HepG2 (cell line): ENCODE results near the gene PIM3. TPM values are rescaled to one million over a fixed set of nuclear protein-coding genes. Genes with fewer than 3 reads are reported as not detected.

Experiments
- AHDC1 ChIP-seq: sonication (generic); formaldehyde crosslinking; IDR thresholded peaks from 2 replicates; pipeline ENCODE4 v1.5.1; 2020; ENCODE audit warnings: mild to moderate bottlenecking, missing genetic modification reagents, borderline replicate concordance
- ARNT2 ChIP-seq: sonication (generic); formaldehyde crosslinking; IDR thresholded peaks from 2 replicates; pipeline ENCODE4 v1.8.0; 2022; ENCODE audit warnings: mild to moderate bottlenecking, low read depth, missing genetic modification reagents, moderate library complexity
- CREM ChIP-seq, 2 experiments: sonication (generic) in 1 of 2; formaldehyde crosslinking in 1 of 2; IDR thresholded peaks; 2 replicates each; pipeline versions ENCODE4 v1.4.0 to v1.6.1; 2016 to 2020; ENCODE audit warnings: antibody characterized with exemption in 1 of 2, mild to moderate bottlenecking in 1 of 2, missing genetic modification reagents in 1 of 2
- DNMT1 ChIP-seq: sonication (generic); formaldehyde crosslinking; IDR thresholded peaks from 2 replicates; pipeline ENCODE4 v1.5.1; 2020; ENCODE audit warnings: mild to moderate bottlenecking, missing genetic modification reagents
- ETV5 ChIP-seq: IDR thresholded peaks from 2 replicates; pipeline ENCODE4 v1.6.1; 2018; ENCODE audit warnings: missing biosample characterization, missing genetic modification reagents, inconsistent platforms, borderline replicate concordance
- FUBP1 ChIP-seq: sonication (generic); formaldehyde crosslinking; IDR thresholded peaks from 2 replicates; pipeline ENCODE4 v1.5.1; 2020; ENCODE audit warnings: missing genetic modification reagents, mild to moderate bottlenecking, borderline replicate concordance
- KLF15 ChIP-seq: sonication (generic); formaldehyde crosslinking; IDR thresholded peaks from 2 replicates; pipeline ENCODE4 v1.8.1; 2023; ENCODE audit warnings: borderline replicate concordance, mild to moderate bottlenecking, inconsistent platforms, missing genetic modification reagents, mixed read lengths
- RBFOX2 ChIP-seq: fragments of 200-400 bp; formaldehyde crosslinking; IDR thresholded peaks from 2 replicates; pipeline ENCODE4 v1.6.1; 2017; ENCODE audit warnings: low read depth, mild to moderate bottlenecking, low read length
- RFXANK ChIP-seq: IDR thresholded peaks from 2 replicates; pipeline ENCODE4 v1.6.1; 2016
- RXRB ChIP-seq: IDR thresholded peaks from 2 replicates; pipeline ENCODE4 v1.6.1; 2016; ENCODE audit warnings: borderline replicate concordance, missing genetic modification reagents, missing compliant biosample characterization
- SP5 ChIP-seq: IDR thresholded peaks from 2 replicates; pipeline ENCODE4 v1.6.1; 2016; ENCODE audit warnings: low read depth, borderline replicate concordance
- TBL1XR1 ChIP-seq: fragments of 150-350 bp; IDR thresholded peaks from 2 replicates; pipeline ENCODE4 v1.6.1; 2014; ENCODE audit warnings: borderline replicate concordance, low read length; ENCODE audit not compliant: partially characterized antibody
- ZMYM2 ChIP-seq: sonication (generic); formaldehyde crosslinking; IDR thresholded peaks from 2 replicates; pipeline ENCODE4 v1.8.0; 2022; ENCODE audit warnings: mild to moderate bottlenecking, missing genetic modification reagents
- ZNF543 ChIP-seq: sonication (generic); formaldehyde crosslinking; IDR thresholded peaks from 2 replicates; pipeline ENCODE4 v1.4.0; 2020; ENCODE audit warnings: mild to moderate bottlenecking, missing genetic modification reagents
- ZNF556 ChIP-seq: sonication (generic); formaldehyde crosslinking; IDR thresholded peaks from 2 replicates; pipeline ENCODE4 v1.4.0; 2020; ENCODE audit warnings: mild to moderate bottlenecking, missing genetic modification reagents, borderline replicate concordance
- ZNF788 ChIP-seq: sonication (generic); formaldehyde crosslinking; IDR thresholded peaks from 2 replicates; pipeline ENCODE4 v1.5.0; 2020; ENCODE audit warnings: mild to moderate bottlenecking, missing genetic modification reagents, borderline replicate concordance
- ZNF800 ChIP-seq: sonication (generic); formaldehyde crosslinking; IDR thresholded peaks from 2 replicates; pipeline ENCODE4 v1.4.0; 2020; ENCODE audit warnings: missing genetic modification reagents
- polyA plus RNA-seq, 8 experiments: library from polyadenylated mRNA; depleted of rRNA in 3 of 8; stranded (reverse) in 7 of 8; unstranded in 1 of 8; fragments of >200 nt; fragmentation: Illumina TruSeq in 4 of 8; extraction: Trizol in 4 of 8; gene quantifications; 2 replicates each; pipeline versions ENCODE4 v1.2.1 to v1.2.3, GENCODE V29; 2011 to 2016; ENCODE audit warnings: low read depth in 4 of 8, missing spikeins in 1 of 8, mixed read lengths in 1 of 8; ENCODE audit not compliant: insufficient read depth in 1 of 8
- total RNA-seq, 5 experiments: library from RNA; depleted of rRNA; stranded (reverse); fragments of >200 nt; fragmentation: Illumina TruSeq; extraction: Trizol; gene quantifications; 2 replicates each; pipeline ENCODE4 v1.2.3, GENCODE V29; 2016; ENCODE audit warnings: low read depth in 1 of 5

PIM3 gene
- total and polyA plus RNA-seq, 2 of the 13 experiments (the other 11 are each of a cell fraction or from before 2014, with no cell fraction given): 21.6 to 31.2 TPM

- 0 out of 2 replicates have a peak, but pooled peaks have one; percentile 23 for TF ChIP-seq ZNF800 (CRISPR knock-in tag)
- no peak for TF ChIP-seq FUBP1 (CRISPR knock-in tag)
- TF ChIP-seq ZMYM2 (CRISPR knock-in tag): no peak
- TF ChIP-seq ZNF788 (CRISPR knock-in tag): no peak
- no peak for TF ChIP-seq CREM (IDR thresholded peaks at IDR 0.05)
- no peak for TF ChIP-seq CREM (CRISPR knock-in tag; IDR thresholded peaks at IDR 0.05)
- TF ChIP-seq SP5: no peak
- TF ChIP-seq DNMT1 (CRISPR knock-in tag): no peak
- no peak for TF ChIP-seq KLF15
- TF ChIP-seq AHDC1 (CRISPR knock-in tag): peak; percentile 71
- no peak; the same call in 1 of the 2 replicates for TF ChIP-seq ETV5 (CRISPR knock-in tag)
- no peak for TF ChIP-seq TBL1XR1
- TF ChIP-seq RXRB (CRISPR knock-in tag): peak; percentile 45; the same call in 1 of the 2 replicates
- TF ChIP-seq ZNF556 (CRISPR knock-in tag): 0 out of 2 replicates have a peak, but pooled peaks have one; percentile 44
- TF ChIP-seq RFXANK (CRISPR knock-in tag): no peak
- 0 out of 2 replicates have a peak, but pooled peaks have one; percentile 42 for TF ChIP-seq ZNF543 (CRISPR knock-in tag)
- peak; percentile 21; the same call in 1 of the 2 replicates for TF ChIP-seq RBFOX2
- TF ChIP-seq ARNT2 (CRISPR knock-in tag): 0 out of 2 replicates have a peak, but pooled peaks have one; percentile 29
These were observed 13.8 kb upstream of the PIM3 start (continued) for GRCh38 chr22:49946612-49947295.
